Measurements from ENCODE around the gene TTLL10.
"Not testable (repeated sequence)": the region's sequence is repeated elsewhere in the genome, so short reads cannot be mapped to it uniquely, and the experiment has no call there.

TTLL10 gene

GRCh38 chr1:1173061-1173792 is 453 bp upstream of the TTLL10 start:
- DNase-seq, result no peak

- DNase-seq, result no peak
Measured at GRCh38 chr1:1175221-1176062, 1.8 kb downstream of the TTLL10 start.

GRCh38 chr1:1176063-1176761 is 2.5 kb downstream of the TTLL10 start:
- not testable (repeated sequence) for DNase-seq

GRCh38 chr1:1176931-1177330 is 3.3 kb downstream of the TTLL10 start:
- DNase-seq, result no peak

- peak in 1 of 2 donors; percentile 7 for DNase-seq
Measured at GRCh38 chr1:1177452-1178206, 3.9 kb downstream of the TTLL10 start.

- no peak for DNase-seq
Measured at GRCh38 chr1:1178794-1179331, 5.2 kb downstream of the TTLL10 start.

GRCh38 chr1:1179346-1179982 is 5.8 kb downstream of the TTLL10 start:
- no peak for DNase-seq

- no peak for DNase-seq
Measured at GRCh38 chr1:1179983-1180861, 6.5 kb downstream of the TTLL10 start.

- DNase-seq, result no peak
Measured at GRCh38 chr1:1181129-1181937, 7.7 kb downstream of the TTLL10 start.

- DNase-seq, result no peak
Measured at GRCh38 chr1:1181938-1182410, 8.3 kb downstream of the TTLL10 start.

- peak in 1 of 2 donors; percentile 23 for DNase-seq
Measured at GRCh38 chr1:1182491-1183220, 9.0 kb downstream of the TTLL10 start.

- peak in 1 of 2 donors; percentile 31 for DNase-seq
Measured at GRCh38 chr1:1183221-1183747, 9.6 kb downstream of the TTLL10 start.

- no peak for DNase-seq
Measured at GRCh38 chr1:1183833-1184775, 10.4 kb downstream of the TTLL10 start.

GRCh38 chr1:1185101-1185765 is 11.6 kb downstream of the TTLL10 start:
- no peak for DNase-seq

- DNase-seq, result no peak
Measured at GRCh38 chr1:1187938-1188337, 14.3 kb downstream of the TTLL10 start.

GRCh38 chr1:1189111-1189510 is 15.4 kb downstream of the TTLL10 start:
- peak; percentile 84 for DNase-seq

GRCh38 chr1:1191734-1192133 is 18.1 kb downstream of the TTLL10 start:
- DNase-seq, result no peak
